Measurements from ENCODE around the gene RAG1.

Gene RAG1

GRCh38 chr11:36588099-36588498 lies 20.3 kb downstream of the RAG1 start:
- FAIRE-seq (no peak), DNase-seq (ENCODE audit: insufficient read length, low spot score) (no peak)

- DNase-seq (ENCODE audit: insufficient read length, low spot score) = no peak
- FAIRE-seq = no peak
Measured at GRCh38 chr11:36590513-36590912, 22.7 kb downstream of the RAG1 start.

- DNase-seq (ENCODE audit: insufficient read length, low spot score) (no peak), FAIRE-seq (no peak)
Measured at GRCh38 chr11:36591433-36591832, 23.6 kb downstream of the RAG1 start.

GRCh38 chr11:36594316-36594989 lies 26.6 kb downstream of the RAG1 start, which contains the start of gene IFTAP:
Gene IFTAP (plus strand): TSS chr11:36594502. CDS start chr11:36610104, 15,602 bp downstream.
- FAIRE-seq (peak; percentile 76), DNase-seq (ENCODE audit: insufficient read length, low spot score) (peak; percentile 17)

- FAIRE-seq (no peak), DNase-seq (ENCODE audit: insufficient read length, low spot score) (no peak)
Measured at GRCh38 chr11:36596880-36597279, 29.1 kb downstream of the RAG1 start.

- FAIRE-seq = no peak
- DNase-seq (ENCODE audit: insufficient read length, low spot score) = no peak
Measured at GRCh38 chr11:36598051-36598450, 30.2 kb downstream of the RAG1 start, which contains the start of gene RAG2. Gene RAG2 (minus strand): TSS chr11:36598236. CDS start chr11:36594168, 4,068 bp downstream.

GRCh38 chr11:36600180-36600579 lies 32.4 kb downstream of the RAG1 start:
- no peak for DNase-seq (ENCODE audit: insufficient read length, low spot score)
- FAIRE-seq = no peak

GRCh38 chr11:36601155-36601554 lies 33.3 kb downstream of the RAG1 start:
- no peak for FAIRE-seq
- DNase-seq (ENCODE audit: insufficient read length, low spot score) = no peak

GRCh38 chr11:36602135-36602534 lies 34.3 kb downstream of the RAG1 start:
- FAIRE-seq (no peak), DNase-seq (ENCODE audit: insufficient read length, low spot score) (no peak)

GRCh38 chr11:36605221-36606216 lies 37.7 kb downstream of the RAG1 start:
- DNase-seq (ENCODE audit: insufficient read length, low spot score) (no peak), FAIRE-seq (peak; percentile 71)

GRCh38 chr11:36608491-36609199 lies 40.8 kb downstream of the RAG1 start:
- DNase-seq (ENCODE audit: insufficient read length, low spot score) = no peak
- FAIRE-seq = no peak

GRCh38 chr11:36609383-36609782 lies 41.6 kb downstream of the RAG1 start:
- DNase-seq (ENCODE audit: insufficient read length, low spot score) = no peak
- FAIRE-seq = no peak

GRCh38 chr11:36615826-36616225 lies 48.0 kb downstream of the RAG1 start:
- FAIRE-seq (no peak), DNase-seq (ENCODE audit: insufficient read length, low spot score) (no peak)

- DNase-seq (ENCODE audit: insufficient read length, low spot score) = no peak
Measured at GRCh38 chr11:36617543-36618362, 49.9 kb downstream of the RAG1 start.

GRCh38 chr11:36618363-36619047 lies 50.7 kb downstream of the RAG1 start:
- no peak for FAIRE-seq

More at GRCh38 chr11:36617543-36618362, 49.9 kb downstream of the RAG1 start:
- FAIRE-seq = no peak

GRCh38 chr11:36619502-36619901 lies 51.7 kb downstream of the RAG1 start:
- DNase-seq (ENCODE audit: insufficient read length, low spot score) = no peak
- peak; percentile 44 for FAIRE-seq

More at GRCh38 chr11:36618363-36619047, 50.7 kb downstream of the RAG1 start:
- DNase-seq (ENCODE audit: insufficient read length, low spot score) = no peak

- no peak for FAIRE-seq
- no peak for DNase-seq (ENCODE audit: insufficient read length, low spot score)
Measured at GRCh38 chr11:36620246-36620645, 52.4 kb downstream of the RAG1 start.

GRCh38 chr11:36622431-36623136 lies 54.8 kb downstream of the RAG1 start:
- FAIRE-seq (no peak), DNase-seq (ENCODE audit: insufficient read length, low spot score) (no peak)

GRCh38 chr11:36623494-36623893 lies 55.7 kb downstream of the RAG1 start:
- DNase-seq (ENCODE audit: insufficient read length, low spot score) = no peak

More at GRCh38 chr11:36623494-36623893, 55.7 kb downstream of the RAG1 start:
- FAIRE-seq = no peak
